Aorta (tissue), 5 donors: ENCODE data around the gene SSC5D. TPM values are rescaled to one million over a fixed set of nuclear protein-coding genes. Genes with fewer than 3 reads are reported as not detected.

Experiments used
- ATAC-seq: fragments of 200-7000 bp; cut with Tn5 transposase; one replicate; pipeline ENCODE4 v1.9.1; 2022; ENCODE audit warnings: moderate library complexity; ENCODE audit not compliant: low FRiP score
- DNase-seq, 2 donors: peaks; one replicate each; pipeline ENCODE4 v3.0.0-alpha.2; 2020
- H3K27ac ChIP-seq, 2 donors: one replicate each; pipeline ENCODE4 v1.5.1; 2013; ENCODE audit warnings: low read length in 2 of 2, mild to moderate bottlenecking in 2 of 2, moderate library complexity in 2 of 2, control low read depth in 1 of 2, inconsistent platforms in 1 of 2, low read depth in 1 of 2
- H3K27me3 ChIP-seq, 2 donors: one replicate each; pipeline ENCODE4 v1.6.1; 2013; ENCODE audit warnings: control low read depth in 1 of 2, low read length in 1 of 2, mild to moderate bottlenecking in 1 of 2, moderate library complexity in 1 of 2; ENCODE audit not compliant: insufficient read depth in 2 of 2, control insufficient read depth in 1 of 2
- H3K36me3 ChIP-seq, 2 donors: one replicate each; pipeline ENCODE4 v1.6.1; 2013; ENCODE audit warnings: control low read depth in 1 of 2, low read length in 1 of 2, mild to moderate bottlenecking in 1 of 2; ENCODE audit not compliant: insufficient read depth in 2 of 2, control insufficient read depth in 1 of 2
- H3K4me1 ChIP-seq, 2 donors: one replicate each; pipeline ENCODE4 v1.6.1; 2013; ENCODE audit warnings: low read length in 2 of 2, control low read depth in 1 of 2, mild to moderate bottlenecking in 1 of 2, moderate library complexity in 1 of 2; ENCODE audit not compliant: insufficient read depth in 2 of 2, control insufficient read depth in 1 of 2
- H3K4me3 ChIP-seq, 2 donors: one replicate each; pipeline ENCODE4 v1.5.1; 2013; ENCODE audit warnings: low read length in 2 of 2, control low read depth in 1 of 2, mild to moderate bottlenecking in 1 of 2
- H3K9me3 ChIP-seq: one replicate; pipeline ENCODE4 v1.6.1; 2013; ENCODE audit warnings: mild to moderate bottlenecking, low read length; ENCODE audit not compliant: control insufficient read depth
- WGBS, 2 donors: extraction: QIAGEN DNeasy Blood & Tissue Kit; methylation state at CpG; one replicate each; pipeline ENCODE4 v1.1.7; 2013; 5-methylcytosine and 5-hydroxymethylcytosine counted together
- intact Hi-C, 2 donors: fragments of 100-400 bp; cut with DNase I; formaldehyde crosslinking; loops; one replicate each; pipeline versions ENCODE4 v1.14.2 to v1.15.0; 2022
- polyA plus RNA-seq, 2 donors: library from polyadenylated mRNA; stranded (reverse); fragments of 200-250 nt; gene quantifications; one replicate each; pipeline ENCODE4 v1.2.3, GENCODE V29; 2013
- total RNA-seq, 2 donors: library from RNA; stranded (reverse); fragmentation: NEBNext Ultra II Directional; extraction: Animal tissue kit (Norgen Biotek cat#: 25700); gene quantifications; one replicate each; pipeline ENCODE4 v1.2.1, GENCODE V29; 2021
- donor health status: healthy with polysubstance abuse.
- donor health status: Bipolar disorder and iron deficiency.
- donor health status: DM: no; HTN: no; CAD: no.
- donor health status: DM: no; HTN: no; CAD: no.
- donor health status: DM: yes; HTN: yes; CAD: no.

Gene SSC5D
- total and polyA plus RNA-seq, 4 donors = 1.6 to 64.1 (median 6.2) TPM

DNA sequence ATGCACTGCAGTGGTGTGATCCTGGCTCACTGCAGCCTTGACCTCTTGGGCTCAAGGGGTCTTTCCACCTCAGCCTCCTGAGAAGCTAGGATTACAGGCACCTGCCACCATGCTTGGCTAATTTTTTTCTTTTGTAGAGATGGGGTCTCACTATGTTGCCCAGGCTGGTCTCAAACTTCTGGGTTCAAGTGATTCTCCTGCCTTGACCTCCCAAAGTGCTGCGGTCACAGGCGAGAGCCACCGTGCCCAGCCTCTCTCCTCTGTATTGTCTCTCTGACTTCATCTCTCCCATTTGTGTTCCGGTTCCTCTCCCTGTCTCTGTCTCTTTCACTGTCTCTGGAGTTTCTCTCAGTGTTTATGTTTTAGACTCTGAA is 22.0 kb upstream of the SSC5D start:
- Histone ChIP-seq H3K9me3 (no peaks in the 10 kb centered on the region), H3K27me3 (no peaks in the 10 kb centered on the region), H3K36me3 (no peaks in the 10 kb centered on the region), H3K4me3 (no peak overlapping the region), H3K27ac (no peak overlapping the region), H3K4me1 (no peaks in the 10 kb centered on the region)
- intact Hi-C loops = loop anchor here in 1 of 2 donors (5.0 kb wide), 1 partner anchor 36 kb away; no protein-coding TSS in a partner anchor
- WGBS, 2 donors = 95 to 96% methylated on average over 4 of the region's 4 CpGs
- no peak for ATAC-seq
- no peak for DNase-seq

DNA sequence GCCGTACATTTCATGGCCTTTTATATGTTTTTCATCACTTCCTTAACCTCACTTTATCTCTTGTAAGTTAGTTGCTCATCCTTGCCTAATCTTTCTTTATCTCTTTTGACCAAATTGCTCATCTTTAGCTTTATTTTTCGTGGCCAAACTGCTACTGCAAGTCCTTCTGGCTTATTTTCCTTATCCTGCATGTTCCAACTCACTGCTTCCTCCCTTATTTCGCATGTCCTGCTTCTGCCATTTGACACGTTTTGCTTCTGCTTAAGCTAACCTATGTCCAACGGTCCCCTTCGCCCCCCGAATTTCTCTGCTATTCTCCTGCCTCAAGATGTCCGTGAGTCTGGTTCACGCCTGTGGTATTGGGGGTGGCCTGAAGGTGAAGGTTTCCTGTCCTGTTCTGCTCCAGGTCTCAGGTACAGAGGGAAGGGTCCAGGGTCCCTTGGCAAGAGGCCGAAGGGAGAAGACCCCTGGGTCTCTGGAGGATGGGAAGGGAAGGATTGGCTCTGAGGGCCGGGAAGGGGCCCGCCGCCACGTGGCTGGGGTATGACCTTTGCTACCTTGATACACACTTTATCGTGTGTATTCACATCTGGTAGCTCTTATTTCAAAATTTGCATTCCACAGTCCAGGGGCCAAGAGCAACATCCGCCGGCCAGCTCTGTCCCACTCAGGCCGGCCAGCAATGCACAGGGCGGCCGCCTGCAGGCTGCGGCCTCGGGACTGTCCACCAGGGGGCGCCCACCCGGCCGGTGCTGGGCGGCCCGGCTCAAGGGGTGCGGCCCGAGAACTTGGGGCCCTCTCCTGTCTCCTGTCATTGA is 20.8 kb upstream of the SSC5D start:
- intact Hi-C loops = loop anchor here (2.0 to 5.0 kb wide), 2 partner anchors 35 to 37 kb away; no protein-coding TSS in a partner anchor
- Histone ChIP-seq H3K4me3 (no peak overlapping the region), H3K36me3 (no peaks in the 10 kb centered on the region), H3K27me3 (no peaks in the 10 kb centered on the region), H3K9me3 (no peaks in the 10 kb centered on the region), H3K27ac (no peak overlapping the region), H3K4me1 (no peaks in the 10 kb centered on the region)
- ATAC-seq (peak; percentile 94), DNase-seq (peak; percentile 82 to 92)
- 26% methylated on average over 29 of the region's 29 CpGs for WGBS, 2 donors

- Histone ChIP-seq H3K27me3 (no peaks in the 10 kb centered on the region), H3K36me3 (no peaks in the 10 kb centered on the region), H3K27ac (no peak overlapping the region), H3K4me1 (no peaks in the 10 kb centered on the region), H3K9me3 (no peaks in the 10 kb centered on the region), H3K4me3 (no peak overlapping the region)
- WGBS, 2 donors = 26 to 31% methylated on average over 4 of the region's 4 CpGs
- DNase-seq (no peak), ATAC-seq (peak; percentile 3)
- intact Hi-C loops = loop anchor here (2.0 to 5.0 kb wide), 2 partner anchors 34 to 37 kb away; no protein-coding TSS in a partner anchor
Measured at GRCh38 chr19:55468054-55468393, 20.2 kb upstream of the SSC5D start.

DNA sequence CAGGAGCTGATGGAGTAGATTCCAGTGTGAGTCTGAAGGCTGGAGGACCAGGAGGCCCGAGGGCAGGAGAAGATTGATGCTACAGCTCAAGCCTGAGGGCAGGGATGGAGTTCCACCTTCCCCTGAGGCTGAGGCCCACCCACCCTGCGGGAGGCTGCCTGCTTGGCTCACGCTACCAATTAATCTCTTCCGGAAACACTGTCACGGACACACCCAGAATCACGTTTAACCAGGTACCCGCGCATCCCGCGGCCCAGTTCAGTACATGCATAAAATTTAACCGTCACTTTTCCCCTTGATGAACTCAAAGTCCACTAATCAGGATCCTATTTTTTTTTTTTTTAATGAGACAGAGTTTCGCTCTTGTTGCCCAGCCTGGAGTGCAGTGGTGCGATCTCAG is 17.0 kb upstream of the SSC5D start:
- ATAC-seq (no peak), DNase-seq (no peak)
- Histone ChIP-seq H3K9me3 (no peaks in the 10 kb centered on the region), H3K4me3 (no peak overlapping the region), H3K27me3 (no peaks in the 10 kb centered on the region), H3K36me3 (no peaks in the 10 kb centered on the region), H3K27ac (no peak overlapping the region), H3K4me1 (no peaks in the 10 kb centered on the region)
- WGBS, 2 donors = 84 to 88% methylated on average over 13 of the region's 13 CpGs
- intact Hi-C loops = no loop called here

DNA sequence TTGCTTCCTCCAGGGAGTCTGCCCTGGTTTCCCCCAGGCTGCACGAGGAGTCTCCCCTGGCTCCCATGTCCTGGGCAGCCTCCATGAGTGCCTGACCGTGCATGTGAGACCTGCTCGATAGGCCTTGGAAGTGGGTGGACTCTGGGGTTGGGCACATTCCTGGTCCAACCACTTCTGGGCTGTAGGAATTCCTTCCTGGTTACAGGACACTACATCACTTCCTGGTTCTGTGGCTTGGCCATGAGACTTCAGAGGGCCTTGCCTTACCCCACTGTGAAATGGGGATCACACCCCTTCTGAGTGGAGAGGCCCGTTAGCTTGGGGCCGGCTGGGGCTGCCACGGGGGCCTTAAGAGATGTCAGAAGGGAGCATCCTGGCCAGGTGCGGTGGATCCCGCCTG is 15.8 kb upstream of the SSC5D start:
- DNase-seq (no peak), ATAC-seq (no peak)
- no peaks in the 10 kb centered on the region for H3K27me3 ChIP-seq
- H3K4me1 ChIP-seq = no peaks in the 10 kb centered on the region
- H3K9me3 ChIP-seq = no peaks in the 10 kb centered on the region
- WGBS, 2 donors = 77 to 79% methylated on average over 8 of the region's 8 CpGs
- intact Hi-C loops = no loop called here
- no peak overlapping the region for H3K4me3 ChIP-seq
- H3K27ac ChIP-seq = no peak overlapping the region
- H3K36me3 ChIP-seq = no peaks in the 10 kb centered on the region

DNA sequence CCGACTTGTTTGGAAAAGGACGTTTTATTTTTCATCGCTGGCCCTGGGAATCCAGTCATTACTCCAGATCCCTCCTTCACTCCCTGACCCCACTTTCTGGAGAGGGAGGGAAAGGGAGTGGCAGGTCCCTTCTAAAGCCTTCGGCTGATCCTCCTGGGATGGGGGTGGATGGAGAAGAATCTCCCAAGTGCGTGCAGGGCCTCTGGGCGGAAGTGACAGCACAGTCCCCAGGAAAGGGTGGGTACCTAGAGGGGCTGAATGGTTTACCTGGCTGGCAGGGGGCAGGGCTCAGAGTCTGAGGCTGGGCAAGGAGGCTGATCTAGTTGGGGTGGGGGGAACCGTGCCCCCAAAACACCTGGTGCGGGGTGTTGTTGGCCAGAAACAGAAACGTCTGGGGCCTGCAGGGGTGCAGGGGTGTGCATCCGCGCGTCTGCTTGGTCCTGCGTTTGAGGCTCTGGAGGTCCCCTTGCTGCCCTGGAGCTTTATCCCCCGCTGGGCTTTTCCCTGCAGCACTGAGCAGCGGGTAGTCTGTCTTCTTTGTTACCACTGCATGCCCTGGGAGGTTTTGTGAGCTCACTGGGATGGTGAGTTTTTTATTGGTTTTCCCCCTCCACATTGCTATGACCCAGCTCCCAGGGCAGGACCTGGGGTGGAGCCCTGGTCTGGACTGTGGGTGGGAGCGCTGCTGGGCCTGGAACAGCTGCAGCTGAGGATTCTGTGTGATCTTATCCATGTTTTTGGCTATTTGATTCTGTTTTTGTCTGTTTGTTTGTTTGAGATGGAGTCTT is 14.8 kb upstream of the SSC5D start:
- Histone ChIP-seq H3K27me3 (no peaks in the 10 kb centered on the region), H3K4me3 (no peak overlapping the region), H3K27ac (no peak overlapping the region), H3K36me3 (no peaks in the 10 kb centered on the region), H3K9me3 (no peaks in the 10 kb centered on the region), H3K4me1 (no peaks in the 10 kb centered on the region)
- DNase-seq (no peak), ATAC-seq (no peak)
- intact Hi-C loops = no loop called here
- WGBS, 2 donors = 58 to 66% methylated on average over 12 to 16 of the region's 16 CpGs

DNA sequence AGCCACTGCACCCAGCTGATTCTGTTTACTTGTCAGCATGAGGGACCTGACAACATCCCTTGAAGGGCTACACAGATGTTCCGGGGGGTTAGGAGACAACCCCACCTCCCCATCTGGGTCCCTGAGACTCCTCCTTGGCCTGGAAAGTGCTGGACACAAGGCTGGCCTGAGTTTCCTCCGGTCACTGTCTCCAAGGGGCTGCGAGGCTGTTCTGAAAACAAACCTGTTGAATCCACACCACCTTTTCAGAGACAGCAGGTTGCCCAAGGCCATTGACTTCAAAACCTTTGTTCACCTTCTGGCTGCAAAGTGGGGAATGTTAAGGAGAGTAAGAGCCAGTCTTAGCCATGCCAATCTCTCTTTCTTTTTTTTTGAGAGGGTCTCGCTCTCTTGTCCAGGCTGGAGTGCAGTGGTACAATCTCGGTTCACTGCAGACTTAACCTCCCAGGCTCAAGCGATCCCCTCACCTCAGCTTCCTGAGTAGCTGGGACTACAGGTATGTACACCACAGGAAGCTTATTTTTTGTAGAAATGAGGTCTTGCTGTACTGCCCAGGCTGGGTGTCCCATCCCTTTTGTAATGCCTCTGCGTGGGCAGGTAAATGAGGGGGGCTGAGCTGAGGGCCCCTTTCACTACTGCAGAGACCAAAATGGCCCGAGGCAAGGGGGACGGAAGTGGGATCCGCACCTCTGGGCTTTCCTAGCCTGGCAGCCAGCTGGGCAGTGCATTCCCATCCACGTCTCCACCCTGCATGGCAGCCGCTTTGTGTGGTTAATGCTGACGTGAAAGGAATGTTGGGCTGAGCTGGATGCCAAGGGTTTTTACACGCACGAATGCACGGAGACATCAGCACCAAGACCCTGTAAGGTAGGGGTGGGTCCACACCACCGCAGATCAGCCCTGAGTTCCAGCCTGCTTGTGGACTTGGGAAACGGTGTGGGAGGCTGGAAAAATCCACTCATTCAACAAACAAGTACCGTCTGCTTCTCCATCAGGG is 13.7 kb upstream of the SSC5D start:
- Histone ChIP-seq H3K27me3 (no peaks in the 10 kb centered on the region), H3K36me3 (no peaks in the 10 kb centered on the region), H3K4me3 (no peak overlapping the region), H3K27ac (no peak overlapping the region), H3K9me3 (no peaks in the 10 kb centered on the region), H3K4me1 (no peaks in the 10 kb centered on the region)
- ATAC-seq (no peak), DNase-seq (no peak)
- intact Hi-C loops = no loop called here
- 79 to 85% methylated on average over 19 of the region's 19 CpGs for WGBS, 2 donors

DNA sequence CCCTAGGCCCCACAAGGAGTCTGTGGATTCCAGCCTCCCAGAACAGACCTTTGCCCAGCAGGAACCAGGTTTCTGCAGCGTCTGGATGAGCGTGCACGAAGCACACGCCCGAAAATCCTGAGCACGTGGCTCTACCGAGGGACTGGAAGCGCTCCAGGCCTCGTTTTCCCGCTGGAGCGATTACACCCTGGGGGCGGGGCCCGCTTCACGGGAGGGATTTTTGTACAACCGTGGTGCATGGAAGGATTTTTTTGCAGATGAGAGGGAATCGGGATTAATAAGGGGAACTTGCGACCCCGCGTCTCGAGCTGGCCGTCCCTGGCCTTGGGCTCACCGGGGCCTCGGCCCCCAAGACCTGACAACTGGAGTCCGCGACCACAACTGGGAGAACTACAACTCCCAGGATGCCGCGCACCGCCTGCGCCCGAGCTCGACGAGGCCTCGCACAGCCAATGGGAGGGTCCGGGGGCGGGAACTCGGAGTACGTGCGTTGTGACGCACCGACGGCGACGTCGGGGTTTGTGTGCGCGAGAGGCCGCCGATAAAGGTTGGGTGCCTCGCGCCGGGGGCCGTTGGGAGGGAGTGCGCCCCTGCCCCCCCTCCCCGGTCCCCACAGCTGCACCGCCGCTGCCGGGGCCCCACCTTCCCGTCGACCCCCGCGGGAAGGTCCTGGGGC is 12.0 kb upstream of the SSC5D start, which contains the start of gene ZNF628:
ZNF628 (plus strand) TSS at position 518 of the 676 bp plus-strand sequence. CDS start 3,294 bp downstream, outside the sequence.
- Histone ChIP-seq H3K4me1 (no peaks in the 10 kb centered on the region), H3K9me3 (no peaks in the 10 kb centered on the region), H3K36me3 (no peaks in the 10 kb centered on the region), H3K27me3 (no peaks in the 10 kb centered on the region), H3K4me3 (peak within 1 kb of the TSS; percentile 65 to 76), H3K27ac (peak within 1 kb of the TSS in 1 of 2 donors; percentile 43)
- WGBS, 2 donors = 1 to 2% methylated on average over 47 to 61 of the region's 61 CpGs
- intact Hi-C loops = no loop called here
- DNase-seq (peak; percentile 100), ATAC-seq (peak; percentile 97)
